K562 (cell line): ENCODE measurements around the gene IDH3G. TPM values are rescaled to one million over a fixed set of nuclear protein-coding genes. Genes with fewer than 3 reads are reported as not detected.

Experiments used
- GTF2B ChIP-seq: IDR thresholded peaks from 2 replicates; pipeline ENCODE4 v1.6.1; 2011; ENCODE audit not compliant: insufficient read length; ENCODE audit errors: extremely low read depth
- HDAC2 ChIP-seq: fragments of 450-650 bp; IDR thresholded peaks from 2 replicates; pipeline ENCODE4 v1.6.1; 2016; ENCODE audit warnings: mild to moderate bottlenecking
- RBFOX2 ChIP-seq: fragments of 200-400 bp; formaldehyde crosslinking; IDR thresholded peaks from 2 replicates; pipeline ENCODE4 v1.6.1; 2017; ENCODE audit warnings: low read depth, mild to moderate bottlenecking, low read length, moderate library complexity
- TAF7 ChIP-seq: fragments of 450-650 bp; IDR thresholded peaks from 2 replicates; pipeline ENCODE4 v1.6.1; 2016; ENCODE audit warnings: missing genetic modification characterization, missing compliant biosample characterization
- ZNF224 ChIP-seq: sonication (generic); formaldehyde crosslinking; IDR thresholded peaks from 2 replicates; pipeline ENCODE4 v1.8.0; 2022; ENCODE audit warnings: mild to moderate bottlenecking, missing genetic modification reagents
- polyA plus RNA-seq, 8 experiments: library from polyadenylated mRNA; depleted of rRNA in 4 of 8; stranded (reverse) in 5 of 8; unstranded in 3 of 8; fragments of >200 nt; fragmentation: Nextera tagmentation in 2 of 8; fragmentation: Illumina TruSeq in 1 of 8; extraction: Ambion mirVana in 2 of 8; extraction: Trizol in 1 of 8; gene quantifications; 2 replicates each; pipeline versions ENCODE4 v1.2.1 to v1.2.3, GENCODE V29; 2011 to 2014; ENCODE audit warnings: inconsistent platforms in 1 of 8, missing spikeins in 1 of 8
- total RNA-seq, 7 experiments: library from RNA; depleted of rRNA in 6 of 7; stranded (reverse); fragments of >200 nt in 6 of 7; fragmentation: Illumina TruSeq in 2 of 7; extraction: Trizol in 2 of 7; gene quantifications; 2 replicates each; pipeline versions ENCODE4 v1.2.1 to v1.2.3, GENCODE V29; 2011 to 2021; ENCODE audit warnings: low replicate concordance in 1 of 7
- TF ChIP-seq, protein P1 (sequence below), 2 experiments: fragments of 150-350 bp in 1 of 2; IDR thresholded peaks; 2 replicates each; pipeline ENCODE4 v1.6.1; 2012 to 2016; ENCODE audit warnings: low read depth in 2 of 2, low read length in 2 of 2, mild to moderate bottlenecking in 1 of 2, moderate library complexity in 1 of 2

IDH3G gene
- total and polyA plus RNA-seq, 9 of the 15 experiments (the other 6 are each of a cell fraction or from before 2014, with no cell fraction given) = 24.3 to 72.5 (median 37.9) TPM

DNA sequence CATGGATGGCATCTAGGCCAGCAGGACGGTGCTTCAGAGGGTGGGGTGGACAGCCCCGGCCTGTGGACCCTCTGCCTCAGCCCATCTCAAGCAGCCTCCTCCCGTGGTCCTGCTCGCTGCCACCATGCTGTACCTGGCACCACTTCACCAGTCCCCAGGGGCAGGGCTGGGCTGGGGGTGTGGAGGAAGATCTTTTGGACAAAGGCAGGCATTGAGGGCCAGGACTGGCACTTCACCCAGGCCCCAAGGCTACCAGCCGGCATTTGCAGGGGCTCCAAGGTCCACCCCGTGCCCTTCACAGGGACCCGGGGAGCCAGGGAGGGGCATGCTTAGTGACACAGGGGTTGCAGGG lies 29.4 kb downstream of the IDH3G start (continued):
- TF ChIP-seq TAF7 (tag) (no peak), ZNF224 (CRISPR knock-in tag) (no peak), GTF2B (no peak), HDAC2 (no peak), RBFOX2 (no peak)
- TF ChIP-seq, protein P1, sequence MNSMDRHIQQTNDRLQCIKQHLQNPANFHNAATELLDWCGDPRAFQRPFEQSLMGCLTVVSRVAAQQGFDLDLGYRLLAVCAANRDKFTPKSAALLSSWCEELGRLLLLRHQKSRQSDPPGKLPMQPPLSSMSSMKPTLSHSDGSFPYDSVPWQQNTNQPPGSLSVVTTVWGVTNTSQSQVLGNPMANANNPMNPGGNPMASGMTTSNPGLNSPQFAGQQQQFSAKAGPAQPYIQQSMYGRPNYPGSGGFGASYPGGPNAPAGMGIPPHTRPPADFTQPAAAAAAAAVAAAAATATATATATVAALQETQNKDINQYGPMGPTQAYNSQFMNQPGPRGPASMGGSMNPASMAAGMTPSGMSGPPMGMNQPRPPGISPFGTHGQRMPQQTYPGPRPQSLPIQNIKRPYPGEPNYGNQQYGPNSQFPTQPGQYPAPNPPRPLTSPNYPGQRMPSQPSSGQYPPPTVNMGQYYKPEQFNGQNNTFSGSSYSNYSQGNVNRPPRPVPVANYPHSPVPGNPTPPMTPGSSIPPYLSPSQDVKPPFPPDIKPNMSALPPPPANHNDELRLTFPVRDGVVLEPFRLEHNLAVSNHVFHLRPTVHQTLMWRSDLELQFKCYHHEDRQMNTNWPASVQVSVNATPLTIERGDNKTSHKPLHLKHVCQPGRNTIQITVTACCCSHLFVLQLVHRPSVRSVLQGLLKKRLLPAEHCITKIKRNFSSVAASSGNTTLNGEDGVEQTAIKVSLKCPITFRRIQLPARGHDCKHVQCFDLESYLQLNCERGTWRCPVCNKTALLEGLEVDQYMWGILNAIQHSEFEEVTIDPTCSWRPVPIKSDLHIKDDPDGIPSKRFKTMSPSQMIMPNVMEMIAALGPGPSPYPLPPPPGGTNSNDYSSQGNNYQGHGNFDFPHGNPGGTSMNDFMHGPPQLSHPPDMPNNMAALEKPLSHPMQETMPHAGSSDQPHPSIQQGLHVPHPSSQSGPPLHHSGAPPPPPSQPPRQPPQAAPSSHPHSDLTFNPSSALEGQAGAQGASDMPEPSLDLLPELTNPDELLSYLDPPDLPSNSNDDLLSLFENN (IDR thresholded peaks at IDR 0.05; ENCODE audit: low read depth in 2 of 2, low read length in 2 of 2) = no peak
